AML-193 (cell line): Measurements from ENCODE around the gene NUTM2A.
"Not testable (repeated sequence)": the region's sequence is repeated elsewhere in the genome, so short reads cannot be mapped to it uniquely, and the experiment has no call there.

ENCODE experiments used
- DNase-seq, 2 experiments: peaks; one replicate each; lab custom pipeline; 2025; lab: John Stamatoyannopoulos, UW

Gene NUTM2A

GRCh38 chr10:87248818-87249353 lies 23.6 kb downstream of the NUTM2A start:
- not testable (repeated sequence) for DNase-seq

GRCh38 chr10:87280749-87281392 lies 55.6 kb downstream of the NUTM2A start:
- not testable (repeated sequence) for DNase-seq
